HG03039 (cell line): ENCODE measurements around the gene ATP5ME.
A peak's percentile ranks its signal among the peaks of the same experiment; 100 is the strongest.
"Not testable (repeated sequence)": the region's sequence is repeated elsewhere in the genome, so short reads cannot be mapped to it uniquely, and the experiment has no call there.

Experiments used
- ATAC-seq: cut with Tn5 transposase; IDR thresholded peaks from one replicate; pipeline ENCODE4 v1.9.1; 2021; ENCODE audit warnings: mild to moderate bottlenecking, moderate library complexity; ENCODE audit not compliant: unreplicated experiment

Gene ATP5ME

DNA sequence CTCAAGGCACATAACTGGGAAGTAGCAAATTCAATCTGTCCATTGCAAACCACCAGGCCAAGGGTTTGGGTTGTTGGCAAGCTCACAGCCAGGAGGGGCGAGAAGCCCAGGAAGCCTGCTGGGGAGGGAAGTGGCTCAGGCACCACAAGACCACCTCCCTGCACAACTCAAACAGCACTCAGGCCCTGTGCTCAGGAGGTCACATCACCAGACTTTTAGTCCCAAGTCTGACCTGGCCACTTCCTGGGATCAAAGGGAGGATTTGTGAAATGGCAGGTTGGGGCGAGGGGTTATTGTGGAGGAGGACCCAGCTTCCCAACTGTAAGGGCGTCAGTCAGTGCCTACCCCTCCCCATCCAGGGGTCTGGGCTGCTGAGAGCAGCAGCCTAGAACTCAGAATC lies 2.3 kb downstream of the ATP5ME start:
- ATAC-seq = no peak

DNA sequence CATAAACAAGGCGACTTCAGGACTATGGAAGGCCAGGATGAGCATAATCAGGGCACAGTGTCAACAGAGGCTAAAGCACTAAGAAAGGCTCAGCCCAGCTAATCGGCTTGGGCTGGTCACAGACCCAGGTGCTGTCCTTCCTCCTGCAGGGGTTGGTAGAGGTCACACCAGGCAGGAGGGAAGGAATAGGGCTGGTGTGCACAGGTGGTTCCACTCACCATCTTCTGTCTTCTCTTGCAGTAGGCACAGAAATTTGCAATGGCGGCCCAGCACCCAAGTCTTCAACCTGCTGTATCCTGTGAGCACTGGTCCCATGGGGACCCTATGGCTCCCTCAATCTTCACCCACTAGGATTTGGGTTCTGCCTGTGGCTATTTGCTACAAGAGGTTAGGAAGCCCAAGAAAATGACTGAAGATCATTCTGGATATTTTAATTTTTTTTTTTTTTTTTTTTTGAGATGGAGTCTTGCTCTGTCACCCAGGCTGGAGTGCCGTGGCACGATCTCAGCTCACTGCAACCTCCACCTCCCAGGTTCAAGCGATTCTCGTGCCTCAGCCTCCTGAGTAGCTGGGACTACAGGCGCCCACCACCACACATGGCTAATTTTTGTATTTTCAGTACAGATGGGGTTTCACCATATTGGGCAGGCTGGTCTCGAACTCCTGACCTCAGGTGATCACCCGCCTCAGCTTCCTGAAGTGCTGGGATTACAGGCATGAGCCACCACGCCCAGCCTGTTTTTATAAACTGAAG lies 4.1 kb downstream of the ATP5ME start:
- ATAC-seq = not testable (repeated sequence)

DNA sequence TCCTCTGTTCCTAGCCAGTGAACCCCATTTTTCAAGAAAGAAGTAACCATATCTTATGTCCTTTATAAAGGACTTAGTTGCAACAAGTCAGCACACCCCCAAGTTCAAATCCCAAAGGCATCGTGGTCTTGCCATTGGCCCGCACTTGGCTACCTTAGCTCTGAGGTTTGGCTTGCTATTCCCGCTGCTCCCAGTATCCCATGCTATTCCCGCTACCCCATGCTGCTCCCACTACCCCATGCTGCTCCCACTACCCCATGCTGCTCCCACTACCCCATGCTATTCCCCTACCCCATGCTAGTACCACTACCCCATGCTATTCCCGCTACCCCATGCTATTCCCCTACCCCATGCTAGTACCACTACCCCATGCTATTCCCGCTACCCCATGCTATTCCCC lies 5.9 kb downstream of the ATP5ME start:
- not testable (repeated sequence) for ATAC-seq

DNA sequence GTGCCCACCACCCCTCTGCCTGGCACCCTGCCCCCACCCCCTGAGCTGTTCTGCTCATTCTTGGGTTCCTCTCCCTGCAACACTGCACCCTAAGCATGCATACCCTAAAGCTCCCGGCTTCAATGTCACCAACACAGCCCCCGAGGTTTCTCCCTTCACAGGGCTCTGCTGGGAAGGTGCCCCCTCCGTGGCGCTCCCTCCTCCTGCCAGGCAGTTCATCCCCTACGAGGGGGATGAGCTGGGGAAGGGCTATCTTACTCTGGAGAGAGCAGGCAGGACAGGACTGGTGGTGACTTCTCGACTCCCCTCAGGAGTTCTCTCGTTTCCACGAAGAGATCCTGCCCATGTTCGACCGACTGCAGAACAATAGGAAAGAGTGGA lies 6.5 kb downstream of the ATP5ME start:
- ATAC-seq = no peak

DNA sequence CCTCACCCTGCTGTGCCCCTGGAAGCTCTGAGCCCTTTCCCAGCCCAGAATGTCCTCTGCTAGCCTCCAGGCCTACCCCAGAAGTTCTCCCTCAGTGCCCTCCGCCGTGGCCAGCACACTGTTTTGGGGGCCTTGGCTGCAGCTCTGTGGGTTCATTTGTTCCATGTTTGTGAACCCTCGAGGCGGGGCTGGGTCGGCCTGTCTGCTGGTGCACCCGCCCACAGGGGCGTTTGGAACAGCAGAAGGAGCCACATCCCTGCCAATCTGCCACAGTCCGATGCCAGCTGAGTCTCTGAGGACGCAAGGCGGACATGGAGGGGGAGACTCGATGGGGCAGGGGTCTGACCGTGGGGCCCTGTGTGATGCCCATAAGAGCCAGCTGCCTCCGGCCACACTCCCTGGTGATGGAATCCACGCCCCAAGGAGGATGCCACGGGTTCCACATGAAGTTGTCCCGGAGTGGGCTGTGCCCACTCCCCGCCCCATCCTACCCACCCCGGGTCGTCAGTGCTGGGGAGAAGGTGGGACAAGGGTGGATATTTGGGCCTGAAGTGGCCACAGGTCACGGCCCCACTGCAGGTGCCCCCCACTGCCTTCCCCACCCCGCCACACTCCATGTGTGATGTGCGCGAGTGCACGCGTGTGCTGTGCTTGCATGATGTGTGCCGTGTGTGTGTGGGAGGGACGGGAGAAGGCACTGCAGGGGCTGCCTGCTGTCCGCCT lies 7.1 kb downstream of the ATP5ME start:
- no peak for ATAC-seq

DNA sequence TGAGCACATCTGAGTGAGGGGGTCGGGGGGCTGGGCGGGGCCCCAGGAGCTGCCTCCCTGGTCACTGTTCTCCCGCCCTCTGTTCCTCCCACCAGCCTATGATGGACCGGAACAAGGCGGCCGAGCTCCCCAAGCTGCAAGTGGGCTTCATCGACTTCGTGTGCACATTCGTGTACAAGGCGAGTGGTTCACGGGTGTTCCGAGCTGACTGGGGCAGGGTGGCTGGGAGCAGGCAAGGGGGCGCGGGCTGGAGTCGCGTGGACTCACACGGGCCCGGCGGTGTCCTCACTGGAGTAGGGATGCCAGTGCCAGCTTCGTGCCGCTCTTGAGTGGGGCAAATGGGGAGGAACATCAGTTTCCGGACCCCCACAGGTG lies 7.7 kb downstream of the ATP5ME start:
- ATAC-seq = no peak

DNA sequence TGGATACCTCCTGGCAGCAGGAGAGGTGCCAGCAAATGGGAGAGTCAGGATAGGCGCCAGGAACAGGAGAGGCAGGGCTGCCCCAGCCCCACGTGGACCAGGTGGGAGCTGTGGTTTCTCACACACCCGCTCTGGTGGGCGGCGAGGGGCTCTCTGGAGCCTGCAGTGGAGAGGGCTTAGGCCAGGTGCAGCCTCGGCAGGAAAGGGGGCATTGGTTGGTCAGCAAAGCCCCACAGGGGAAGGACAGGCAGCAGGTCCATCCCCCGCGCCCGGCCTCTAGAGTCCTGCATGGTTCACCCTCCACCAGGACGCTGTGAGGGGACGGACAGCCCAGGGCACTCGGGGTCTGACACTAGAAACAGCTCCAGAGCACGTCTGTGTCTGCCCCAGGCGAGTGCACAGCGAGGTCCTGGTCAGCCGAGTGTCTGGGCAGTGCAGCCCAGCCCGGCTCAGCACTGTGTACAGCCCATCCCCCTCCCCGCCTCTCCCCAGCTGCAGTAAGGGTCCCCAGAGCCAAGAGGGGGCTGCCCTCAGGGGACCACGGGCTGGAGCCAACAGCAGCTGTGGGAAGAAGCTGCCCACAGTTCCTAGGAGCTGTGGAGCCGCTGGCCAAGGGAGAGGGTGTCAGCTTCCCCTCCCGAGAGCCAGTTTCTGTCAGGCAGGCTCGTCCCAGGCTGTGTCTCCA lies 8.2 kb downstream of the ATP5ME start:
- ATAC-seq = no peak

DNA sequence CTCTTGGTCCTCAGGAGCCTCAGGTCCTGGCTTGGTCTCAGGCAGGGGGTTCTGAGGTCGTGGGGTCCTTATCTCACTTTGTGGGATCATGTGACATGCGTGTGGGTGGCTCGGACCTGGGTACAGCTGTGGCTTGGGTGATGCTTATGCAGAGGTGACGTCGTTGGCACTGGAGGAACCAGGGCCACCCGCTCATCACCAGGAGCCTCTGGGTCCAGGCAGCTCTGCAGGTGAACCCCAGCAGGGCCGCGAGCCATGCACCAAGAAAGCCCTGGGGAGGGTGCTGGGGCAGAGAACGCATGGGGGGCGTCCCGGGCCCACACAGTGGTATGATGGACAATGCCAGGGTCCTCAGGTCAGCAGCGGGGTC lies 8.7 kb downstream of the ATP5ME start:
- ATAC-seq = no peak

DNA sequence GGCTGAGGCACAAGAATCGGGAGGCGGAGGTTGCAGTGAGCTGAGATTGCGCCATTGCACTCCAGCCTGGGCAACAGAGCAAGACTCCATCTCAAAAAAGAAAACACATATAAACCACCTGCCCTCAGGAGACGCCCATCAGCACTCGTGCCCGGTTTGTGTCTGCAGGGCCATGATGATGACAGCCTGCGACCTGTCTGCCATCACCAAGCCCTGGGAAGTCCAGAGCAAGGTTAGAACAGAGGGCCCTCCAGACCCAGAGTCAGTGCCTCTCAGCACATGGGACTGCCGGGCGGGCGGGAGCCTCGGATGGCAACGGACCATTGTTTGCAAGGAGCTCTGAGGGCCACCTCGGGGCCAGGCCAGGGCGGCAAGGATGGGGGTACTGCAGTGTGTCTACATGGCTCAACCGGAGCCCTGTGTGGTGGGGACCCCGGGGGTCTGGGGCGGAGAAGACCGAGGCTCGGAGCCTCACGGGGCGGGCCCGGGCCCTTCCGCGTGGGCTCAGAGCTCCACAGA lies 9.3 kb downstream of the ATP5ME start:
- ATAC-seq = no peak

DNA sequence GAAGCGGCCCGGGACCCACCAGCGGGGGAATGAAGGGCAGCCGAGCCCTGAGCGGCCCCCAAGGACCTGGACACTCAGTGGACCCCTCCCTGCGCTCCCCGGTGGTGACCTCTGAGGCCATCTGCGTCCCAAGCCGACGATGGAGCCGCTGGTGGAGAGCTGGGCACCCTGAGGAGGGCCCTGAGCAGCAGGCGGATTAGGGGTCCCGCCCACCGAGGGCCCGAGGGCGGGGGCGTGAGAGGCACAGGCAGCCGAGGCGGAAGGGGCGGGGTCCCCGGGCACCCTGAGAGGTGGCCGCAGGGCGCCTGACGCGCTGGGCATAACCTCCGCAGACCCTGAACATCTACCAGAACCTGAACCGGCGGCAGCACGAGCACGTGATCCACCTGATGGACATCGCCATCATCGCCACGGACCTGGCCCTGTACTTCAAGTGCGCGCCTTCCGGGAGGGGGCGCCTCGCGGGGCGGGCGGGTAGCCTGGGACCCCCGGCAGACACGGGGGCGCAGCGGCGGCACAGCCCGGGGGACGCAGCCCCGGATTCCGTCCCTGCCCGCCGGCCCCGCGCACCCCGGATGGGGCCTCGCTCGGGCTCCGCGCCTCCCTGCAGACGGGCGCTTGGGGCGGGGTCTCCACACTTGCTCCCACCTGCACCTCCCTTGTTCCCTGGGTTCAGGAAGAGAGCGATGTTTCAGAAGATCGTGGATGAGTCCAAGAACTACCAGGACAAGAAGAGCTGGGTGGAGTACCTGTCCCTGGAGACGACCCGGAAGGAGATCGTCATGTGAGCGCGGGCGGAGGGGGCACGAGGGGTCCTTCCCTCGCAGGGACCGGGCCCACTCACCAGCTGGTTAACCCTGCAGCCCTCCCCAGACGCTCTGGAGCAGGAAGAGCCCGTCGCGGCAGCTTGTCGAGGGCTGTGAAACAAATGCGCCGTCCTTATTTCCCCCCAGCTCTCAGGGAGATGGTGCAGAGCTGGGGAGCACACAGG lies 10.3 kb downstream of the ATP5ME start:
- peak; percentile 47 for ATAC-seq

DNA sequence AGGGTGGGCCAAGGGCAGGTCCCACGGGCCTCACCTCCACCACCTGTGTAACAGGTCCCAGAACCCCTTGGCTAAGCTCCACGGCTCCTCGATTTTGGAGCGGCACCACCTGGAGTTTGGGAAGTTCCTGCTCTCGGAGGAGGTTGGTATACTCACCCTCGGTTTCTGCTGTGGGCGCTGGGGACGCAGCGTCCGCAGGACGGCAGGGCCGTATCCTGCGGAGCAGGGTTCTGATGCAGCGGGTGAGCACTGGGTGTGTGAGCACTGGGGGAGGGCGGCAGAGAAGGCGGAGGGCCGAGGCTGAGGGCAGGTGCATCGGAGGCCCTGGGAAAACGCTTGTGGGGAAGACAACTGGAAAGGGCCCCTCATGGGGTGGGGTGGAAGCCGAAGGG lies 11.0 kb downstream of the ATP5ME start:
- no peak for ATAC-seq

DNA sequence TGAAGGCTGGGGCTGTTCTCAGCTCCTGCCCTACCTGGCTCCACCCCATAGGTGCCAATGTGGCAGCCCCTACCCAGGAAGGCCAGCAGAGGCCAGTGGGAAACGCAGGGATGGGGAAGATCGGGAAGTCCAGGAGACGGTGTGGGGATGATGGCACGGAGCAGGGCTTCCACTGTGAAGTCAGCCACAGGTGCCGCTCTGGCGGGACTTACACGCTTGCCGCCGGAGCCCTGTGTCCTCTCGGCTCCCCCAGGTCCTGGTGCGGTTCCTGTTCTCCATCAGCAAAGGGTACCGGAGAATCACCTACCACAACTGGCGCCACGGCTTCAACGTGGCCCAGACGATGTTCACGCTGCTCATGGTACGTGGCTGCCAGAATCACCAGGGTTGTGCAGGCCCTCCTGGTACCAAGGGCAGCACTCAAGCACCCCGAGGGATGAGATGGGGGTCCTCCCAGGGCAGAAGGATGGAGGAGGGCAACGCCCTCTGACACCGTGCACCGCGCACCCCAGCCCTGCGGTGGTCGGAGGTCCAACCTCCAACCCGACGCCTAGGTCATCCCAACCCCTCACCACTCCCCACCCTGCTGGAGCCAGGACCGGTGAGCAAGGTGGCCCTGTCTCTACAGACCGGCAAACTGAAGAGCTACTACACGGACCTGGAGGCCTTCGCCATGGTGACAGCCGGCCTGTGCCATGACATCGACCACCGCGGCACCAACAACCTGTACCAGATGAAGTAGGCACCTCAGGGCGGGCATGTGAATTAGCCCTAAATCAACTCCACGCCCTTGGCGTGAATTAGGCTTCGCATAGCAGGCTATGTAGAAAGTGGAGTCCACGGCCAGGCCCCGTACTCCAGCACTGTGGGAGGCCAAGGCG lies 12.0 kb downstream of the ATP5ME start:
- no peak for ATAC-seq

DNA sequence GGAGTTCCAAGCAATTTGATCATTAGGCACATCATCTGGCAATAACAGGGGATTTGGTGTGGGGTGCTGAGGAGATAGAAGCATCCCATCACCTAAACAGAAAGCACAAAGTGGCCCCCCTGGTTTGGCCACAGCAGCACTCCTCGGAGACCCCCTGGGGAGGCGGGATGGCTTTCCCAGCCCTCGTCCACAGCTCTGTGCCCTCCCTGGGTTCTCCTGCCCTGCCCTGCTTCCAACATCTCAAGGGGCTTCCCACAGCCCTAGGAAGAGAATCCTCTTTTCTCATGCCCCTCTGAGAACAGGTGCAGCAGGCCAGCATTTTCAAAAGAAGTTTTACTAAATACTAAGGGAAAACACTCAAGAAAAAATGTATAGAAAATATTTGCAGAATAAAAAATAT lies 12.8 kb downstream of the ATP5ME start:
- ATAC-seq = no peak

DNA sequence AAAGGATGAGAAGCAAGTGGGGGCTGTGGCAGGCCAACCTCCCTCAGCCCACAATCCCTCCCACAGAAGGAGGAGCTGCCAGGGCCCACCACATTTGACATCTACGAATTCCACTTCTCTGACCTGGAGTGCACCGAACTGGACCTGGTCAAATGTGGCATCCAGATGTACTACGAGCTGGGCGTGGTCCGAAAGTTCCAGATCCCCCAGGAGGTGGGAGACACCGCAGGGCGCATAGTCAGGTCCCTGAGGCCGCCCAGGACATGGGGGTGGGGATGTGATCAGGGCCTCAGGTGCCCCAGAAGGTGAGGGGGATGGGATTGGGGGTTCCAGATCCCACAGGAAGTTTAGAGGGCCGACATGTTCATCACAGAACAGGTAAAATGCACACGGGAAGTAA lies 13.7 kb downstream of the ATP5ME start:
- ATAC-seq = no peak

DNA sequence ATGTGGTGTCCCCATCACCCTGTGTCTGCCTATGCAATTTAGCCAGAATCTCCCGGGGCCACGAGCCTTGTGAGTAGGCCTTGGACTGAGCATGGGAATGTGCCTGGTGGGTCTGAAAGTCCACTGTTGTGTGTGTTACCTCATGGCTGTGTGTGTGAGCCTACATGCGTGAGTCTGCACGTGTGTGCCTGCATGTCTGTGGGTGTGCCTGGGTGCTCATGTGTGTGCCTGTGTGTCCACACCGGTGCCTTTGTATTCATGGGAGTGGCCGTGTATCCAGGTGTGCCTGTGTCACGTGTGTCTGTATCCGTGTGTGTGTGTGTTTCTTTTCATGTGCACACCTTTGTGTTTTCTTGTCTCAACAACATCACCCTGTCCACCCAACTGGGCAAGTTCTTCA lies 14.2 kb downstream of the ATP5ME start:
- no peak for ATAC-seq

DNA sequence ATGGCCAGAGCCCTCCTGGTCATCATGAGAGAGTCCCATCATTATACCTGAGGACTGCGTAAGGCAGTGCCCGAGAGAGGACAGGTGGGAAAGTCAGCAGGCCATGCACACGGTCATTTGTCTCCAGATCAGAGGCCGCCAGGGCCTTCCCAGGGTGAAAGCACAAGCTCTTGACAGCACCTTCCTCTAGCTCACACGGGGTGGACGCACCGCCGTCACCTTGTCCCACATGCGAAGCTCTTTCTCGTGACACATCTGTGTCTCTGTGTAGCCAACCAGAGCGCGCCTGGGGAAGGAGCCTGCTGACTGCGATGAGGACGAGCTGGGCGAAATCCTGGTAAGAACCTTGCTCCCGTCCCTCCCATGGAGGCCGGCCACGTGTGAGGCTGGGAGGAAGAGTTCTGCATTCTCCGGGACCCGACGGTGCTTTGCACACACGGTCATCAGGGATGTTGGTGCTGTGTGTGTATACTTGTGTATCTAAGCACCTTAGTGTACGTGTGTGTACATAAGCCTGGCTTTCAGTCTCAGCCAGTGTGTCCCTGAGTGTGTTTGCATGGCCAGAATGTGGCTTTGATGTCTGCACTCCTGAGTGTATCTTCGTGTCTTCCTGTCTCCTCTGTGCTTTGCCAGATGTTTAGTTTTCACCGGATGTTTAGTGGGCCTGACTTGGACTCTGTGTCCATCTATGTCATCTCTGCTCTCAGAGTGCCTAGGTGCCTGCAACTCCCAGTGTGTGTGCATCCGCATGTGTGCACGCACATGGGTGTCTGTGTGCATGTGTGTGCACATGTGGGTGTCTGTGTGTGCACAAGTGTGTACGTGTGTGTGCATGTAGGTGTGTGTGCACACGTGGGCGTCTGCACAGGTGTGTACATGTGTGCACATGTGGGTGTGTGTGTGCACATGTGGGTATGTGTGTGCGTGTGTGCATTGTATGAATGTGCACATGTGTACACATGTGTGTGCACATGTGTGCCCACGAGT lies 15.1 kb downstream of the ATP5ME start:
- ATAC-seq = no peak

DNA sequence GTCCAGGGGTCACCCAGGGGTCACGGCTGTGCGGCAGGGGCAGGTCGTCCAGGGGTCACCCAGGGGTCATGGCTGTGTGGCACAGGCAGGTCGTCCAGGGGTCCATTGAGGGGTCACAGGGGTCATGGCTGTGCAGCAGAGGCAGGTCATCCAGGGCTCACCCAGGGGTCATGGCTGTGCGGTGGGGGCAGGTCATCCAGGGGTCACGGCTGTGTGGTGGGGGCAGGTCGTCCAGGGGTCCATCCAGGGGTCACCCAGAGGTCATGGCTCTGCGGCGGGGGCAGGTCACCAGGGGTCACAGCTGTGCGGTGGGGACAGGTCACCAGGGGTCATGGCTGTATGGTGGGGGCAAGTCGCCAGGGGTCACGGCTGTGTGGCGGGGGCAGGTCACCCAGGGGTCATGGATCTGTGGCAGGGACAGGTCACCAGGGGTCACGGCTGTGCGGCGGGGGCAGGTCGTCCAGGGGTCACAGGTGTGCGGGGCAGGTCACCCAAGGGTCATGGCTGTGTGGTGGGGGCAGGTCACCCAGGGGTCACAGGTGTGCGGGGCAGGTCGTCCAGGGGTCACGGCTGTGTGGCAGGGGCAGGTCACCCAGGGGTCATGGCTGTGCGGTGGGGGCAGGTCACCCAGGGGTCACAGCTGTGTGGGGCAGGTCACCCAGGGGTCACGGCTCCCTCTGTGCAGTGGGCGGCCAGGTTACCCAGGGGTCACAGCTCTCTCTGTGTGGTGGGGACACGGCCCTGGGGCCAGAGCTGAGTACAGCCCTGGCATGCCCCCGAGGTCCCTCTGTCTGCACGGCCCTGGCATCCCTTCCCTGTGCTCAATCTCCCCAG lies 16.0 kb downstream of the ATP5ME start:
- ATAC-seq = no peak
